ENCODE data around the gene RGS6.

DNA sequence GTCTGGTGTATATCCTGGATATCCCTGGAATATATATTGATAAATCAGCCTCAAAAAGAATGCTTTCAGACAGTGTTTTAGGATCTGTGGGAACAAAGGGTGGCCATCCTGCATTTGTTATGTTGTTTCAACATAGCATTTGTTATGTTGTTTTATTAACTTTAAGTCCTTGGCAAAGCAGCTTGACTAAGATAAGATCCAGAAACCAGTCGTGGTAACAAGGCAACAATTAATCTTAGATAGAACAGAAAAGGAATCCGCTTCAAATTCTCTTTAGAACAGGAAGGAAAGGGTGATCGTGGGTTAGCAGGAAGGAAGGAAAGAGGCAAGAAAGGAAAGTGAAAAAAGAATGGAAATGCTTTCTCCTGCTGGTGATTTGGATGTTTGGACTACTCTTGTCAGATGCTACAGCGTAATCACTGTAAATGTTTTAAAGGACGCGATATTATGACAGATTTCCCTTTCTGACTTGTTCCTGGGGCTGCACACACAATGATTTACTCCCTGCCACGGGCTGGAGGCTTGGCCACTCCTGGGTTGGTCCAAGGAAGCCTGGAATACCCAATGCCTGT, 518.3 kb downstream of the RGS6 start:
- no peak for TF ChIP-seq CTCF (IDR thresholded peaks at IDR 0.05; ENCODE audit: low read depth, low read length, poor library complexity, severe bottlenecking)
- TF ChIP-seq EZH2phosphoT487 (IDR thresholded peaks at IDR 0.05; ENCODE audit: borderline replicate concordance, low read length) = no peak

All from DOHH2 (cell line).